Cortex of kidney (tissue), 1 donor: ENCODE data around the gene EFCAB11.

Experiments used
- DNase-seq: peaks from one replicate; lab custom pipeline; 2025; lab: John Stamatoyannopoulos, UW

EFCAB11 gene

GRCh38 chr14:89814126-89814525, 140.4 kb downstream of the EFCAB11 start:
- peak; percentile 8 for DNase-seq

GRCh38 chr14:89813617-89814031, 140.9 kb downstream of the EFCAB11 start:
- no peak for DNase-seq

GRCh38 chr14:89811954-89812575, 142.5 kb downstream of the EFCAB11 start:
- no peak for DNase-seq

GRCh38 chr14:89810101-89810500, 144.4 kb downstream of the EFCAB11 start:
- DNase-seq = no peak

- no peak for DNase-seq
Observed at GRCh38 chr14:89807892-89808291, 146.6 kb downstream of the EFCAB11 start.

- no peak for DNase-seq
Observed at GRCh38 chr14:89807151-89807550, 147.4 kb downstream of the EFCAB11 start.

GRCh38 chr14:89806451-89806850, 148.1 kb downstream of the EFCAB11 start:
- no peak for DNase-seq

- no peak for DNase-seq
Observed at GRCh38 chr14:89805501-89805900, 149.0 kb downstream of the EFCAB11 start.

- no peak for DNase-seq
Observed at GRCh38 chr14:89803542-89803941, 151.0 kb downstream of the EFCAB11 start.

GRCh38 chr14:89801136-89801535, 153.4 kb downstream of the EFCAB11 start:
- DNase-seq = no peak

GRCh38 chr14:89798212-89798773, 156.2 kb downstream of the EFCAB11 start:
- no peak for DNase-seq

- DNase-seq = no peak
Observed at GRCh38 chr14:89797148-89797547, 157.4 kb downstream of the EFCAB11 start.

GRCh38 chr14:89794096-89794495, 160.4 kb downstream of the EFCAB11 start:
- no peak for DNase-seq

- no peak for DNase-seq
Observed at GRCh38 chr14:89793367-89793716, 161.2 kb downstream of the EFCAB11 start.

GRCh38 chr14:89792489-89793366, 161.8 kb downstream of the EFCAB11 start:
- DNase-seq = no peak

- DNase-seq = no peak
Observed at GRCh38 chr14:89787525-89787924, 167.0 kb downstream of the EFCAB11 start.

GRCh38 chr14:89781046-89781445, 173.5 kb downstream of the EFCAB11 start:
- no peak for DNase-seq

GRCh38 chr14:89779707-89780106, 174.8 kb downstream of the EFCAB11 start:
- no peak for DNase-seq

GRCh38 chr14:89775946-89776345, 178.6 kb downstream of the EFCAB11 start:
- no peak for DNase-seq

GRCh38 chr14:89775151-89775550, 179.4 kb downstream of the EFCAB11 start:
- DNase-seq = no peak

- no peak for DNase-seq
Observed at GRCh38 chr14:89773644-89774316, 180.8 kb downstream of the EFCAB11 start.

GRCh38 chr14:89773151-89773550, 181.4 kb downstream of the EFCAB11 start:
- DNase-seq = no peak

GRCh38 chr14:89771251-89771650, 183.3 kb downstream of the EFCAB11 start:
- DNase-seq = no peak
